COLO829 (cell line): ENCODE results near the gene MT1X.
"Not testable (repeated sequence)": the region's sequence is repeated elsewhere in the genome, so short reads cannot be mapped to it uniquely, and the experiment has no call there.

Experiments used
- DNase-seq: peaks from one replicate; pipeline ENCODE4 v3.0.0; 2012; ENCODE audit warnings: low spot score

Gene MT1X

DNA sequence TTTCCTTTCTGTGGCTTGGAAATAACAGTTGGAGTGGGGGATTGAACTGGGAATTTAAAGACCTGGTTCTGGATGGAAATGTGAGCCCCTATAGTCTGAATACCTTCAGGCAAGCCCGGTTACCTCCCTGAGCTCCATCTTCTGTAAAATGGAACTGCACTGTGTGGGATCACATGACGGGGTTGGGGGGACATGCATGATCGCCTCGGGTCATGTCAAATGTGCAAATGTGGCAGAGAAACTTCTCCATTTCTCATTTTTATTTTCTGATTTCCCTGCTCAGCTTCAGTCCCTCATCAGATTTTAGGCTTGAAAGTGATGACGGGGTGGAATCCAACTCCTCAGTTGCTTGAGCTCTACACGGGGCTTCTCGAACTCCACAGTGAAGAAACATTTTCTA, 29.1 kb upstream of the MT1X start:
- no peak for DNase-seq

GRCh38 chr16:56657555-56658326, 24.5 kb upstream of the MT1X start, which contains the start of gene MT1F:
Gene MT1F, plus strand, starts transcription at chr16:56657959. Its CDS starts 100 bp downstream, at chr16:56658059.
- no peak for DNase-seq

DNA sequence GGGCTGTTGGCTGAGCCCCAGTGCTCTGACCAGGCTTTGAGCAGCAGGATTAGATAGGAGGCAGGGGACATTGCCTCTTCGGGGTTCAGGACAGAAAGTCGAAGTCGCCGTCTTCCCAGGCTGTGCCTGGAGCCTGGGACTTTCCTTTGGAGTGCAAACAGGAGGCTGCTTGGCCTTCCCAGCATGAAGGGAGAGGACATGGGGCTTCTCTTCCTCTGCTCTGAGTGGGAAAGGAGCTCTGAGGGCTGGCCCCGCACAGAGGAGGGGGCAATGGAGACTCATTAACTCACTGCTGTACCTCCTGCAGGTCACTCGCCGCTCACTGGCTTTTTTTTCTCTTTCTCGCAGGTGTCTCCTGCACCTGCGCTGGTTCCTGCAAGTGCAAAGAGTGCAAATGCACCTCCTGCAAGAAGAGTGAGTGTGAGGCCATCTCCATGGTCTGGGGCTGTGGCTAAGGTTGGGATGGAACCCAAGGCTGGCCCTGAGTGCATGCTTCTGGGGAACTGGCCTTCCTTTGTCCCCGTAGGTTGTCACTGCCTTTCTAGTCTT, 23.9 kb upstream of the MT1X start:
- DNase-seq, result no peak

GRCh38 chr16:56662357-56663354, 19.6 kb upstream of the MT1X start:
- DNase-seq, result no peak

GRCh38 chr16:56664506-56664905, 17.8 kb upstream of the MT1X start:
- DNase-seq, result no peak

DNA sequence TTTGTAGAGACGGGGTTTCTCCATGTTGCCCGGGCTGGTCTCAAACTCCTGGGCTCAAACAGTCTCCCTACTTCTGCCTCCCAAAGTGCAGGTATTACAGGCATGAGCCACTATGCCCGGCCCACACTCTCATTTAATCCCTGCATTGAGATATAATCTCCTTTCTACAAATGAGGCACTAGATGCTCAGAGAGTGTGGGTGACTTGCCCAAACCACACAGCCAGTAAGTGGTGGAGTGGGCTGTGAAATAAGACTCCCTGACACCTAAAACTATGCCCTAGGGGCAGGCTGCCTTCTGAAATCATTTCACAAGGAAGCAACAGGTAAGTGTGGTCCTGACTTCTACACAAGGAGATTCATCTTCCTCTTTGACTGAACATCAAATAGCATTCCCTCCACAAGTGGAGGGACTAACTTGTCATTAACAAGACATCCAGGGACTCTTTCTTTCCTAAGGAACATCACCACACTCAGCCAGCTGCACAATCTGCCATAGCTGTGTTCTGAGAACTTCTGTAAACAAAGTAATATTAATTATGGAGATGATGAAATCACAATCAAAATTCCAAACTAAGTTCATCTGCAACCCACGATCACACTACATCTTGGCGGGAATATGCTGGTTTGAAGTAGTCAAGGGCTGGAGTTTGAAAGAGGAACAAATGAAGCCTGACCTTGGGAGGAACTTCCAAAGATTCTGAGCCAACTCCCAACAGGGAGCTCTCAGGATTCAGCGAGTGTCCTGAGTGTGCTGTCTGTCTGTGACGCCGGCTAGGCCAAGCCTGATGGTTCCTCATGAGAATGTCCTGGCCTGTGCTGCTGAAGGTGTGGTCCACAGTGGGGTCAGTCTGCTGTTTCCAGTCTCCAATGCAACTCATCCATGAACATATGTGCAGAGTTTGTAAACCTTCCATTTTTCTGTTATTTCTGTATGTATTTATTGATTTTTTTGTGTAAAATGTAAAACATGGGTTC, 16.7 kb upstream of the MT1X start:
- DNase-seq, result not testable (repeated sequence)

GRCh38 chr16:56667581-56668571, 14.4 kb upstream of the MT1X start, which contains the start of gene MT1G:
Gene MT1G, minus strand, starts transcription at chr16:56668065. Its CDS starts 72 bp downstream, at chr16:56667993.
- no peak for DNase-seq

GRCh38 chr16:56669005-56669839, 13.0 kb upstream of the MT1X start, which contains the start of gene MT1H:
Gene MT1H, plus strand, starts transcription at chr16:56669814. Its CDS starts 71 bp downstream, at chr16:56669885.
- DNase-seq, result no peak

- no peak for DNase-seq
Observed at GRCh38 chr16:56669840-56670619, 12.2 kb upstream of the MT1X start.

DNA sequence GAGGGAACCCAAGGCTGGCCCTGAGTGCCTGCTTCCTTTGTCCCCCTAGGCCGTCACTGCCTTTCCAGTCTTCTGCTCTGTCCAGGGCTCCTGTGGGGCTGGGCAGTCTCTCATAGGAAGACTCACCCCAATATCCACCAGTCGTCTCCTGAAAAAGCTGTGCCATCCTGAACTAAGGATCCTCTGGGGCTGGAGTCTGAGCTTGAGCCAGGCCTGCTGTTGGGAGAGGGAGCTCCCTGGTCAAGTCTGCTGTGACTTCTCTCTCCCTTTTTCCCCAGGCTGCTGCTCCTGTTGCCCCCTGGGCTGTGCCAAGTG, 11.7 kb upstream of the MT1X start:
- DNase-seq, result no peak

DNA sequence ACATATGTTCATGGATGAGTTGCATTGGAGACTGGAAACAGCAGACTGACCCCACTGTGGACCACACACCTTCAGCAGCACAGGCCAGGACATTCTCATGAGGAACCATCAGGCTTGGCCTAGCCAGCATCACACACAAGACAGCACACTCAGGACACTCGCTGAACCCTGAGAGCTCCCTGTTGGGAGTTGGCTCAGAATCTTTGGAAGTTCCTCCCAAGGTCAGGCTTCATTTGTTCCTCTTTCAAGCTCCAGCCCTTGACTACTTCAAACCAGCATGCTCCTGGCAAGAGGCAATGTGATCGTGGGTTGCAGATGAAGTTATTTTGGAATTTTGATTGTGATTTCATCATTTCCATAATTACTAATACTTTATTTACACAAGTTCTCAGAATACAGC, 10.6 kb upstream of the MT1X start:
- not testable (repeated sequence) for DNase-seq

DNA sequence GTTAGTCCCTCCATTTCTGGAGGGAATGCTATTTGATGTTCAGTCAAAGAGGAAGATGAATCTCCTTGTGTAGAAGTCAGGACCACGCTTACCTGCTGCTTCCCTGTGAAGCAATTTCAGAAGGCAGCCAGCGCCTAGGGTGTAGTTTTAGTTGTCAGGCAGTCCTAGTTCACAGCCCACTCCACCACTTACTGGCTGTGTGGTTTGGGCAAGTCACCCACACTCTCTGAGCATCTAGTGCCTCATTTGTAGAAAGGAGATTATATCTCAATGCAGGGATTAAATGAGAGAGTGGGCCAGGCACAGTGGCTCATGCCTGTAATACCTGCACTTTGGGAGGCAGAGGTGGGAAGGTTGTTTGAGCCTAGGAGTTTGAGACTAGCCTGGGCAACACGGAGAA, 10.1 kb upstream of the MT1X start:
- DNase-seq, result not testable (repeated sequence)

GRCh38 chr16:56672761-56673536, 9.3 kb upstream of the MT1X start:
- no peak for DNase-seq

DNA sequence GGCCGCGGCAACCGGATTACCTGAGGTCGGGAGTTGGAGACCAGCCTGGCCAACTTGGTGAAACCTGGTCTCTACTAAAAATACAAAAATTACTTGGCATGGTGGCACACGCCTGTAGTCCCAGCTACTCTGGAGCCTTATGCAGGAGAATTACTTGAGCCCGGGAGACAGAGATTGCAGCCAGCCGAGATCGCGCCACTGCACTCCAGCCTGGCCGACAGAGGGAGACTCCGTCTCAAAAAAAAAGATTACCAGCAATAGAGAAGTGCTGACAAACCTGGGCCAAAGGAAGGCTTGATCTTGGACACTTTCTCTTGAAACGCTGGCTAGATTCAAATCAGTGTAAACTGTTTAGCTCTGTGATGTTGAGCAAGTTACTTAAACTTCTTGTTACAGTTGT, 8.3 kb upstream of the MT1X start:
- DNase-seq, result no peak

GRCh38 chr16:56674570-56674969, 7.7 kb upstream of the MT1X start:
- not testable (repeated sequence) for DNase-seq

- no peak for DNase-seq
Observed at GRCh38 chr16:56675685-56676210, 6.5 kb upstream of the MT1X start.

DNA sequence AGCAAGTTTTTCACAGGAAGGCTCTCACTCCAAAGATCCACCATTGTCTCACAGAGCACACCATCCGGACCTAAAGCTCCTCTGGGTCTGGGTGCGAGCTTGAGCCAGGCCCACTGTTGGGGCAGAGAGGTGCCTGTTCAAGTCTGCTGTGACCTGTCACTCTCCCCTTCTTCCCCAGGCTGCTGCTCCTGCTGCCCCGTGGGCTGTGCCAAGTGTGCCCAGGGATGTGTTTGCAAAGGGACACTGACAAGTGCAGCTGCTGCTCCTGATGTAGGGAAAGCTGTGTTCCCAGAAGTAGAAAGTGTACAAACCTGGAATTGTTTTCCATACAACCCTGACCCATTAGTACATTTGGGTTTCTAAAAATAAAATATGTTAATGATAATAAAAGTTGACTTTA, 4.8 kb upstream of the MT1X start:
- DNase-seq, result no peak
